Lower lobe of right lung (tissue), 2 donors: ENCODE measurements around the gene CARS1. TPM values are rescaled to one million over a fixed set of nuclear protein-coding genes. Genes with fewer than 3 reads are reported as not detected.

Experiments used
- ATAC-seq, 2 donors: fragments of 200-7000 bp; cut with Tn5 transposase; one replicate each; pipeline ENCODE4 v1.9.1; 2020 to 2022; ENCODE audit warnings: mild to moderate bottlenecking in 2 of 2, moderate library complexity in 2 of 2
- DNase-seq: peaks from one replicate; pipeline ENCODE4 v3.0.0-alpha.2; 2020
- H3K27ac ChIP-seq: fragments of 200-600 bp; one replicate; pipeline ENCODE4 v1.8.0; 2022
- H3K27me3 ChIP-seq: fragments of 200-600 bp; one replicate; pipeline ENCODE4 v1.8.0; 2022; ENCODE audit warnings: low read depth
- H3K36me3 ChIP-seq: fragments of 200-600 bp; one replicate; pipeline ENCODE4 v1.8.0; 2022; ENCODE audit warnings: mild to moderate bottlenecking
- H3K4me1 ChIP-seq: fragments of 200-600 bp; one replicate; pipeline ENCODE4 v1.8.0; 2022
- H3K4me3 ChIP-seq: fragments of 200-600 bp; one replicate; pipeline ENCODE4 v1.8.0; 2022; ENCODE audit warnings: mild to moderate bottlenecking
- H3K9me3 ChIP-seq: fragments of 200-600 bp; one replicate; pipeline ENCODE4 v1.8.0; 2022
- CTCF ChIP-seq: fragments of 200-600 bp; IDR thresholded peaks from one replicate; pipeline ENCODE4 v1.8.0; 2022; ENCODE audit warnings: antibody characterized with exemption, mild to moderate bottlenecking
- intact Hi-C: fragments of 100-400 bp; cut with DNase I; formaldehyde crosslinking; loops from one replicate; pipeline ENCODE4 v1.11.0; 2022
- total RNA-seq: library from RNA; stranded (reverse); fragmentation: NEBNext Ultra II Directional; extraction: Animal tissue kit (Norgen Biotek cat#: 25700); gene quantifications from one replicate; pipeline ENCODE4 v1.2.1, GENCODE V29; 2021
- donor health status: DM: no; HTN: yes; CAD: no; lungs with severe emphysema.

CARS1 gene
- total RNA-seq, 1 donor from 2014 or later: 40.2 TPM

GRCh38 chr11:3042496-3043314 lies 14.5 kb downstream of the CARS1 start:
- DNase-seq (no peak), ATAC-seq (peak; percentile 32 to 41)
- Histone ChIP-seq H3K4me3 (no peak overlapping the region), H3K36me3 (peaks cover 72% of the 10 kb centered on the region), H3K27me3 (no peaks in the 10 kb centered on the region), H3K4me1 (peaks cover 25% of the 10 kb centered on the region), H3K9me3 (no peaks in the 10 kb centered on the region), H3K27ac (peak overlapping the region; percentile 18)
- intact Hi-C loops: no loop called here
- no peak for TF ChIP-seq CTCF

- H3K27me3 ChIP-seq: no peaks in the 10 kb centered on the region
- H3K4me3 ChIP-seq: no peak overlapping the region
- no peaks in the 10 kb centered on the region for H3K9me3 ChIP-seq
- H3K4me1 ChIP-seq: peaks cover 31% of the 10 kb centered on the region
- ATAC-seq: no peak
- intact Hi-C loops: no loop called here
- no peak for DNase-seq
- H3K27ac ChIP-seq: no peak overlapping the region
- no peak for TF ChIP-seq CTCF
- peaks cover 76% of the 10 kb centered on the region for H3K36me3 ChIP-seq
Observed at GRCh38 chr11:3041699-3042441, 15.4 kb downstream of the CARS1 start.

- peaks cover 77% of the 10 kb centered on the region for H3K36me3 ChIP-seq
- no peak for TF ChIP-seq CTCF
- ATAC-seq (no peak), DNase-seq (no peak)
- intact Hi-C loops: no loop called here
- H3K27me3 ChIP-seq: no peaks in the 10 kb centered on the region
- H3K4me3 ChIP-seq: no peak overlapping the region
- no peak overlapping the region for H3K27ac ChIP-seq
- no peaks in the 10 kb centered on the region for H3K9me3 ChIP-seq
- peaks cover 35% of the 10 kb centered on the region for H3K4me1 ChIP-seq
Observed at GRCh38 chr11:3040881-3041280, 16.3 kb downstream of the CARS1 start.

- ATAC-seq (no peak), DNase-seq (no peak)
- Histone ChIP-seq H3K36me3 (peaks cover 88% of the 10 kb centered on the region), H3K9me3 (no peaks in the 10 kb centered on the region), H3K4me1 (peaks cover 17% of the 10 kb centered on the region), H3K27me3 (no peaks in the 10 kb centered on the region), H3K27ac (no peak overlapping the region), H3K4me3 (no peak overlapping the region)
- no peak for TF ChIP-seq CTCF
- intact Hi-C loops: loop anchor here (10.0 kb wide), 1 partner anchor 57 kb away; no protein-coding TSS in a partner anchor
Observed at GRCh38 chr11:3037945-3038271, 19.3 kb downstream of the CARS1 start.

GRCh38 chr11:3037040-3037944 lies 19.9 kb downstream of the CARS1 start:
- H3K36me3 ChIP-seq: peaks cover 94% of the 10 kb centered on the region
- TF ChIP-seq CTCF: peak; percentile 71
- H3K27me3 ChIP-seq: no peaks in the 10 kb centered on the region
- peak; percentile 86 for DNase-seq
- H3K9me3 ChIP-seq: no peaks in the 10 kb centered on the region
- peak overlapping the region; percentile 44 for H3K27ac ChIP-seq
- intact Hi-C loops: loop anchor here (10.0 kb wide), 1 partner anchor 58 kb away; no protein-coding TSS in a partner anchor
- peak; percentile 86 to 88 for ATAC-seq
- no peak overlapping the region for H3K4me3 ChIP-seq
- peaks cover 11% of the 10 kb centered on the region for H3K4me1 ChIP-seq
